HG02798 (cell line): Measurements from ENCODE around the gene GRK7.

Experiments
- ATAC-seq: cut with Tn5 transposase; IDR thresholded peaks from one replicate; pipeline ENCODE4 v1.9.1; 2021; ENCODE audit warnings: mild to moderate bottlenecking; ENCODE audit not compliant: unreplicated experiment, poor library complexity

GRK7 gene

GRCh38 chr3:141763088-141763750 is at the start of gene GRK7:
GRK7 (plus strand) TSS chr3:141763408; CDS start chr3:141778285, 14,877 bp downstream.
- ATAC-seq: no peak

GRCh38 chr3:141714671-141715070 is 48.5 kb upstream of the GRK7 start:
- ATAC-seq: no peak

- ATAC-seq: no peak
Observed at GRCh38 chr3:141722081-141722480, 41.1 kb upstream of the GRK7 start.

- no peak for ATAC-seq
Observed at GRCh38 chr3:141722648-141723047, 40.6 kb upstream of the GRK7 start.

- ATAC-seq: no peak
Observed at GRCh38 chr3:141723255-141723654, 40.0 kb upstream of the GRK7 start.

GRCh38 chr3:141724186-141724585 is 39.0 kb upstream of the GRK7 start:
- no peak for ATAC-seq

- no peak for ATAC-seq
Observed at GRCh38 chr3:141725036-141725435, 38.2 kb upstream of the GRK7 start.

GRCh38 chr3:141726483-141726882 is 36.7 kb upstream of the GRK7 start:
- no peak for ATAC-seq

- no peak for ATAC-seq
Observed at GRCh38 chr3:141728355-141728892, 34.8 kb upstream of the GRK7 start.

GRCh38 chr3:141729240-141729639 is 34.0 kb upstream of the GRK7 start:
- ATAC-seq: no peak

- no peak for ATAC-seq
Observed at GRCh38 chr3:141735176-141735575, 28.0 kb upstream of the GRK7 start.

GRCh38 chr3:141735770-141736465 is 27.3 kb upstream of the GRK7 start:
- no peak for ATAC-seq

- ATAC-seq: no peak
Observed at GRCh38 chr3:141737093-141737492, 26.1 kb upstream of the GRK7 start.

- no peak for ATAC-seq
Observed at GRCh38 chr3:141737678-141738021, 25.6 kb upstream of the GRK7 start.

- ATAC-seq: peak; percentile 96
Observed at GRCh38 chr3:141738022-141738890, 25.0 kb upstream of the GRK7 start, which contains the start of gene RNF7. RNF7 (plus strand) TSS chr3:141738298; CDS start chr3:141738342, 44 bp downstream.

- no peak for ATAC-seq
Observed at GRCh38 chr3:141738891-141739363, 24.3 kb upstream of the GRK7 start.

GRCh38 chr3:141739731-141740130 is 23.5 kb upstream of the GRK7 start:
- no peak for ATAC-seq

- no peak for ATAC-seq
Observed at GRCh38 chr3:141740349-141740748, 22.9 kb upstream of the GRK7 start.

GRCh38 chr3:141743305-141743704 is 19.9 kb upstream of the GRK7 start:
- no peak for ATAC-seq

- no peak for ATAC-seq
Observed at GRCh38 chr3:141746962-141747361, 16.2 kb upstream of the GRK7 start.

GRCh38 chr3:141753399-141753798 is 9.8 kb upstream of the GRK7 start:
- no peak for ATAC-seq
